Raji (cell line): ENCODE measurements around the gene PLXDC2.

Source experiments
- POLR2A ChIP-seq: IDR thresholded peaks from 2 replicates; pipeline ENCODE4 v1.6.1; 2011; ENCODE audit warnings: low read depth, low read length, control low read depth; ENCODE audit not compliant: insufficient read depth

Gene PLXDC2

DNA sequence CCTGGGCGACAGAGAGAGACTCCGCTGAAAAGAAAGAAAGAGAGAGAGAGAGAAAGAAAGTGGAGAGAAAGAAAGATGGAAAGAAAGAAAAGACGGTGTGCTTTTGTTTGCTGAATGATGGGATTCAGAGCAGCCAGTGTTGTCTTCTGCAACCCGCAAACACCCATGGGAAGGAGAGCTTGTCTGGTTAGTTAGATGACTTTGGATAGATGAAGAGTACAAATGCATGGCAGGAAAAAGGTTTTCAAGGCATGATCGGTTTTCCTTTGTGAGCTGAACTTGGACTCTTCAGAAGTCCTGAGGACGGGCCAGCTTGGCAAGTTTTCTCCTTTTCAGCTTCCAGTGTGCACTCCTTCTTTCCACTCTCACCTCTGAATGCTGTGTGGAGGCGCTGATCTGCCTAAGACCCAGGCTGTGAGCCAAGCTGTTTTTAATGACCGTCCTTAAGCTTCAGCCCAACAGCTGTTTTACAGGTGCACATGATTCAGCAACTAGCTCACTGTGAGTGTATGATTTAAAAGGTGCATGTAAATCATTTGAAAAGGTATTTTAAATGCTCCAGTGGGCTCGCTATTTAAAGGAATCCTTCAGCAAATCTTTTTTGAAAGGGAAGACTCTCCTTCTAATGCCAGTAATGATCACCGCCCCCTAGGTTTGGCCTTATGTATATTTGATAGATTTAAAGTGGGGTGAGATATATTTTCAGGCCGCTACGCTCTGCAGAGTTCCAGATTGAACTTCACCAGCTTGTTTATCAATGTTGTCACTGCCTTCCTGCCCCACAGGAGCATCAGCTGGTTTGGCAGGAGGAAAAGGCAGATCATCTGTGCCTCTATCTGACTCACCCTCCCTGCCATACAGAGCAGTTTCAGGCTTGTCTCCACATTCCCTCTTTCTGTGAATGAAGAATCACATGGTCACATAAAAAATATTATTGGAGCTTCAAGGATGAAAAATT is 115.0 kb downstream of the PLXDC2 start:
- no peak for TF ChIP-seq POLR2A

DNA sequence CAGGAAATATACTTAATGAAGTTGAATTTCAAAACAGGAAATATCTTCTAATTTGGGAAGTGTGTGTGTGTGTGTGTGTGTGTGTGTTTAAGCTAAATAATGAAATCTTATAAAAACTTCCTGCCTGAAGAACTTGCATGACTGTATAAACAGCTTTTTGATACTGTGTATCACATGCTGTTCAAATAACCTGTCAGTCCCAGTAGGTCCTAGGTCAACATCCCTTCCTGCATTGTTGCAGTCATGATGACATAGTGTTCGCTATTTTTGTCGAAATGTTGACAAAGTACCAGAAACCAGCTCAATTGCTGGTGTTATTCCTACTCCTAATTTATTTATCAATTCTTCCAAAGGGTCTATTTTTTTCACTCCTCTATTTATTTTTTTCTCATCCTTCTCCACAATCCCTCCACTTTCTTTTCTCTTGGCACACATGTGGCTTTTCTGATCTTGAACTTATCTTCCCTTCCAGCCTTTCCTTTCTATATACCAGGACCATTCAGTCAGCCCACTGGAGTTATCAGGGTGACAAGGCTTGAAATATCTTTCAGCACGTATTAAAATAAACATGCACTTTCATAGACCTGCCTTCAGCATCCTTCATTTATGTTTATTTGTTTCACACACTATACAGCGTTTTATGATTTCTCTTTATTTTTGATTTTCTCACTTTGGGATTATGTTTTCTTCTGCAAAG is 115.8 kb downstream of the PLXDC2 start:
- TF ChIP-seq POLR2A: no peak

GRCh38 chr10:19932806-19933371 is 116.7 kb downstream of the PLXDC2 start:
- TF ChIP-seq POLR2A: no peak

GRCh38 chr10:19933772-19934171 is 117.5 kb downstream of the PLXDC2 start:
- TF ChIP-seq POLR2A: no peak

GRCh38 chr10:19935176-19935575 is 118.9 kb downstream of the PLXDC2 start:
- TF ChIP-seq POLR2A: no peak

GRCh38 chr10:19936289-19936688 is 120.1 kb downstream of the PLXDC2 start:
- no peak for TF ChIP-seq POLR2A

DNA sequence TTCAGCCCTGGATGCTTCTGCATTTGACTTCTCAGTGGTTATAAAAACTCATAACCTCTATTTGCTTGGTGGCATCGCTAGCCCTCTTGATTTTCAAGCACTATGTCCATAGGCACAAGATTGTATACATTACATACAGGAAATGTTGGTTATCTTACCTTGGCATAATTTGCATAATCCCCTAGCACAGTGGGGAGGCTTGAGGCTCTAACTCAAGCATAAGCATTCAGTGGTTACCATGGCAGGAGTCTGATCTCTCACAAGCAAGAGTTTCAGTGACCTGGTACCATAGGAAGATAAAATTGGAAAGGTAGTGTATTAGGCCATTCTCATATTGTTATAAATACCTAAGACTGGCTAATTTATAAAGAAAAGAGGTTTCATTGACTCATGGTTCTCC is 121.8 kb downstream of the PLXDC2 start:
- no peak for TF ChIP-seq POLR2A

DNA sequence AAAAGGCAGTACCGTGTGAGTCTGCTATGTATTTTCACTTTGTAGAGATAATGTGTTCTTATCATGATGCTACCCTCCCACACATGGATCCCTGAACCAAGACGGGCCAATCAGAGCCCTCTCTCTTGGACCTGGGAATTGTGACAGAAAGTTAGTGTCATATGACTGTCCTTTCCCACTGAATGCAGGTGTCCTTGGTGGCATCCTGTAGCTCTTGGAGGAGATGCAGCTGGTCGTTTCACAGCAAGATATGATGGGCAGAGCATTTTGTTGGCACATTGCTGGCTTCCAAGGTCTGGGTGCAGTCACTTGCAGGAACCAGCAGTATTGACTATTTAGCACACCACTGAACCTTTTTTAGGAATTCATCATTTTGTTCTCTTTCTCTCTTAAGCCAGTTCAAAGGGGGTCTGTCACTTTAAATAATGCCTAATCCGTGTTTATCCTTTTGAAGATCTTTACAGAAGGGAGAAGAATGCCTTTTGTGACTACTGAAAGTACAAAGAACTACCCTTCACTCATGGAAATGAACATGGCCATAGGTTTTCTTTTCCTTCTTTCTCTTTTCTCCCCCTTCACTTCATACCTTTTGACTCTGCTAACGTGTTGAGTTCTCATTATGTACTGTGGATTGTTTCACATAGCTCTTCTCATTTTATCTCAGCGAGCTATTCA is 125.1 kb downstream of the PLXDC2 start:
- no peak for TF ChIP-seq POLR2A

DNA sequence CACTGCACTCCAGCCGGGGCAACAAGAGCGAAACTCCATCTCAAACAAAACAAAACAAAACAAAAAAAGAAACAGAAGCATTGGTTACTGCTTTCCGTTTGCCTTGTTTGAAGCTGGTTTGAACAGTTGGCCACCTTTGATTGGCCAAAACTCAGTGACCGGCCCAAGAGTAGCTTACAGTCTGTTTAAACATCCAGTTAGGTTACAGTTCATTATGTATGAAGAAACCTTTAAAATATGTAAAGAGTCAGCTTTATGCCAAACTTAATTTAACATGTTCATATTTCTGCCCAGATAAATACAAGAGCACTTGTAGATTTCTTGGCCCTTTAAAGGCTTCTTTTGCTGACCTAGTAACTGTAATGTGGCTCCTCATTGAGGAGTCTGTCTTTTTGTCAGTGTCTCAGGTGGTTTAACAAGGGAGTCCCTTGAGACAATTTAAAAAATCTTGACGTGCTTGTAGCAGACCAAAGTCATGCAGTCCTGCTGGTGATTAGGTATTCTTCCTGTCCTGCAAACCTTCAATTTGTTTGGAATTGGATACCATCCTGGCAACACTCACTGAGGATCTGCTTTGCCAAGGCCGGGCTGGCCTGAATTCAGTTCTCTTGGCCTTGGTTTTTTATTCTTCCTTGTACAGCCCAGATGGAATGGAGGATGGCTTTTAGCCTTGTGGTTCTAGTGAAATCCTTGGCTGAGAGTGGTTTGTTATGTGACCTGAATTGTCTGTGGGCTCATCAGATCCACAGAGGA is 128.9 kb downstream of the PLXDC2 start:
- no peak for TF ChIP-seq POLR2A

DNA sequence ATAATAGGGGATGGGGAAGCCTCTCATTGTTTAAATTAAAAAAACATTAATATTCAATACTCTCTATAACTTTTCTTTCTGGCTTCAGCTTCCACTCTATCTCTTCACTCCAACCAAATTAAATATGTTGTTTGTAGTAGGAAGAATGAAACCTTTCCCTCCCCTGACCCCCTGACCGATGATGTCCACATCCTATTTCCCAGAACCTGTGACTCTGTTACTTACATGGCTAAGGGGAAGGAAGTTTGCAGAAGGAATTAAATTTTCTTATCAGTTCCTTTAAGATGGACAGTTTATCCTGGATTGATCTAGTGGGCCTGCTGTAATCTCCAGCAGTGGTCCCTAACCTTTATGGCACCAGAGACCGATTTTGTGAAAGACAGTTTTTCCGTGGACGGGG is 130.0 kb downstream of the PLXDC2 start:
- no peak for TF ChIP-seq POLR2A

DNA sequence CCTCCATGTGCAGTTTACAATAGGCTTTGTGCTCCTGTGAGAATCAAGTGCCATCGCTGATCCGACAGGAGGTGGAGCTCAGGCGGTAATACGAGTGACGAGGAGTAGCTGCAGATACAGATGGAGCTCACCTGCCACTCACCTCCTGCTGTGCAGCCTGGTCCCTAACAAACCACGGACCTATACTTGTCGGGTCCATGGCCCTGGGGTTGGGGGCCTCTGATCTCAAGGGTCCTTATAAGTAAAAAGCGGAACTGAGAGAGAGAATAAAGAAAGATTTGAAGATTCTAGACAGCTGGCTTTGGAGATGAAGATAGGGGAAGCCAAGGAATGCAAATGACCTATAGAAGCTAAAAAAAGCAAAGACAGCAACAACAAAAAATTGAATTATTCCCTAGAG is 130.6 kb downstream of the PLXDC2 start:
- no peak for TF ChIP-seq POLR2A

- no peak for TF ChIP-seq POLR2A
These were observed 131.0 kb downstream of the PLXDC2 start for GRCh38 chr10:19947215-19947614.

- no peak for TF ChIP-seq POLR2A
These were observed 131.4 kb downstream of the PLXDC2 start for GRCh38 chr10:19947656-19948055.

- no peak for TF ChIP-seq POLR2A
These were observed 136.2 kb downstream of the PLXDC2 start for GRCh38 chr10:19952224-19953010.
